ENCODE data around the gene CLDN9.

DNA sequence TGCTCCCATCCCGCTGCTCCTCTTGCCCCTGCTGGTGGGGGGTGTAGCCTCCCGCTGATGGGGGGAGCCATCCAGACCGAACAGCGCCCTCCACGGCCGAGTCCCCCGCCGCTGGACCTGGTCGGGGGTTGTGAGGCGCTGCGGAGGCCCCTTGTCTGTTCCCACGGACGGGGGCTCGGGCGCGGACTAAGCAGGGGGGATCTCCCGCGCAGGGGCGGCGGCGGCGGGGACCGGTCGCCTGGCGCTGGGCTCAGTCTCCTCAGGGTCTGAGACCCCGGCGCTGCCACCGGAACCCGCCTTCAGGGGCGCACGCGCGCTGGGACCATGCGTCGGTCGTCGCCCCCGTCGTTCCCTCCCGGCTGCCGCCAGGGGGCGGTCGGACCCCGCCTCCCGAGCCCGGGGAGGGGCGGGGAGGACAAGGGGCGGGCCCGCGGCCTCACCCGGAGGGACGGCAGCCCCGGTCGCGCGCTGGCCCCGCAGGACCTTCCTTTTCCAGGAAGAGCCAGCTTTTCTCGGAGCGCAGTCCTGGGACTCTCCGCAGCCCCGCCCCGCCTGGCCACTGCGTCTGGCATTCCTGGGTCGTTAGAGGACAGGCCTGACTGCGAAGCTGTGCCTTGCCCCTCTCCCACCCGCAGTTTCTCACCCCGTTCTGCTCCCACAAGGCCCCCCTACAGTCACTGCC, 46.5 kb downstream of the CLDN9 start:
- TF ChIP-seq, protein P1, sequence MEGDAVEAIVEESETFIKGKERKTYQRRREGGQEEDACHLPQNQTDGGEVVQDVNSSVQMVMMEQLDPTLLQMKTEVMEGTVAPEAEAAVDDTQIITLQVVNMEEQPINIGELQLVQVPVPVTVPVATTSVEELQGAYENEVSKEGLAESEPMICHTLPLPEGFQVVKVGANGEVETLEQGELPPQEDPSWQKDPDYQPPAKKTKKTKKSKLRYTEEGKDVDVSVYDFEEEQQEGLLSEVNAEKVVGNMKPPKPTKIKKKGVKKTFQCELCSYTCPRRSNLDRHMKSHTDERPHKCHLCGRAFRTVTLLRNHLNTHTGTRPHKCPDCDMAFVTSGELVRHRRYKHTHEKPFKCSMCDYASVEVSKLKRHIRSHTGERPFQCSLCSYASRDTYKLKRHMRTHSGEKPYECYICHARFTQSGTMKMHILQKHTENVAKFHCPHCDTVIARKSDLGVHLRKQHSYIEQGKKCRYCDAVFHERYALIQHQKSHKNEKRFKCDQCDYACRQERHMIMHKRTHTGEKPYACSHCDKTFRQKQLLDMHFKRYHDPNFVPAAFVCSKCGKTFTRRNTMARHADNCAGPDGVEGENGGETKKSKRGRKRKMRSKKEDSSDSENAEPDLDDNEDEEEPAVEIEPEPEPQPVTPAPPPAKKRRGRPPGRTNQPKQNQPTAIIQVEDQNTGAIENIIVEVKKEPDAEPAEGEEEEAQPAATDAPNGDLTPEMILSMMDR (IDR thresholded peaks at IDR 0.05): peak; percentile 92 to 96 (median 95)
- no peak for TF ChIP-seq POLR2A (IDR thresholded peaks at IDR 0.05)
